ENCODE measurements around the gene LINGO3.
"Not testable (repeated sequence)": the region's sequence is repeated elsewhere in the genome, so short reads cannot be mapped to it uniquely, and the experiment has no call there.

LINGO3 gene
- 0.04 to 2.4 (median 0.58) reads per million in 3 experiments for total RNA-seq

- no peak for DNase-seq
Measured at GRCh38 chr19:2308114-2308556, at the start of gene LINGO3. Gene LINGO3, minus strand, starts transcription at chr19:2308154. Its CDS starts 16,378 bp downstream, at chr19:2291776.

GRCh38 chr19:2356036-2356646 lies 48.2 kb upstream of the LINGO3 start:
- no peak for DNase-seq

GRCh38 chr19:2355168-2356035 lies 47.4 kb upstream of the LINGO3 start:
- no peak for DNase-seq

GRCh38 chr19:2354670-2355069 lies 46.7 kb upstream of the LINGO3 start:
- no peak for DNase-seq

- no peak for DNase-seq
Measured at GRCh38 chr19:2353887-2354592, 46.1 kb upstream of the LINGO3 start.

- no peak for DNase-seq
Measured at GRCh38 chr19:2353159-2353886, 45.4 kb upstream of the LINGO3 start.

- no peak for DNase-seq
Measured at GRCh38 chr19:2352121-2352520, 44.2 kb upstream of the LINGO3 start.

- DNase-seq: no peak
Measured at GRCh38 chr19:2351591-2351990, 43.6 kb upstream of the LINGO3 start.

GRCh38 chr19:2350656-2351055 lies 42.7 kb upstream of the LINGO3 start:
- no peak for DNase-seq

- not testable (repeated sequence) for DNase-seq
Measured at GRCh38 chr19:2349818-2350217, 41.9 kb upstream of the LINGO3 start.

- DNase-seq: no peak
Measured at GRCh38 chr19:2345794-2346663, 38.1 kb upstream of the LINGO3 start.

- DNase-seq: no peak
Measured at GRCh38 chr19:2345076-2345475, 37.1 kb upstream of the LINGO3 start.

- DNase-seq: no peak
Measured at GRCh38 chr19:2344381-2344870, 36.5 kb upstream of the LINGO3 start.

- no peak for DNase-seq
Measured at GRCh38 chr19:2343289-2343982, 35.5 kb upstream of the LINGO3 start.

- DNase-seq: no peak
Measured at GRCh38 chr19:2342656-2343288, 34.8 kb upstream of the LINGO3 start.

- DNase-seq: no peak
Measured at GRCh38 chr19:2341982-2342381, 34.0 kb upstream of the LINGO3 start.

GRCh38 chr19:2341244-2341751 lies 33.3 kb upstream of the LINGO3 start:
- DNase-seq: no peak

- no peak for DNase-seq
Measured at GRCh38 chr19:2340496-2341243, 32.7 kb upstream of the LINGO3 start.

GRCh38 chr19:2339644-2340310 lies 31.8 kb upstream of the LINGO3 start:
- no peak for DNase-seq

Data from central memory CD4-positive, alpha-beta T cell (primary cell).